OCI-M2 (cell line): ENCODE results near the gene MAP1LC3B2.

ENCODE experiments used
- DNase-seq: peaks from one replicate; lab custom pipeline; 2025; ENCODE audit not compliant: unreplicated experiment; lab: John Stamatoyannopoulos, UW

The MAP1LC3B2 gene

GRCh38 chr12:116610971-116611541 lies 51.9 kb downstream of the MAP1LC3B2 start:
- DNase-seq = no peak

DNA sequence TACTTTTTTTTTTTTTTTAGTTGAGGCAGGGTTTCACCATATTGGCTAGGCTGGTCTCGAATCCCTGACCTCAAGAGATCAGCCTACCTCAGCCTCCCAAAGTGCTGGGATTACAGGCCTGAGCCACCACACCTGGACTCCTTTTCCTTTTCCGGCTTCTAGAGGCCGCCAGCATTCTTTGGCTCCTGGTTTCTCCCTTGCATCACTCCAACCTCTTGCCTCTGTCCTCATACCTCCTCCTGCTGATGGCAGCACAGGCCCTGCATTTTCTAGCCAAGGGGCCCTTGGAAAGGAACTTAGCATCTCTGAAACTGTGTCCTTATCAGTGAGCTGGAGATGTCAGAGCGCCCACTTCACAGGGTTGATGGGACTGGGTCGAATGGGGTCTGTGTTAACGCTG lies 53.3 kb downstream of the MAP1LC3B2 start:
- no peak for DNase-seq

DNA sequence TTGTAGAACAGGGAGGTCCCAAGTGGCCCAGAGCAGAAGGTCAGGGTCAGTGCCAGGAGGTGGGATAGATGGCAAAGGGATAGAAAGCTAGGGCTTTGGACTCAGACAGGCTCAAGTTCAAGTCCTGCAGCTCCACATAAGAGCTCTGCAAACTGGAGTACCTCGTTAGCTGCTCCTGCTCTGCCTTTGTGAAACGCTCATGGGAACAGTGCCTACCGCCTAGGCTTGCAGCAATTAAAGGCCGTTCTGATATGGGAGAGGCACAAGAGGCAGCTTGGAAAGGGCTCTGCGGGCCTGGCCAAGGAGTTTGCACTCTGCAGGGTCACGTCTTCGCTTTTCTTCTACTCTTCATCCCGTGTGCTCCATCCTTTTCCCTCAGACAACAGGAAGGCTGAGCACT lies 54.1 kb downstream of the MAP1LC3B2 start:
- DNase-seq = no peak

- DNase-seq = no peak
Observed at GRCh38 chr12:116614194-116614915, 55.2 kb downstream of the MAP1LC3B2 start.

DNA sequence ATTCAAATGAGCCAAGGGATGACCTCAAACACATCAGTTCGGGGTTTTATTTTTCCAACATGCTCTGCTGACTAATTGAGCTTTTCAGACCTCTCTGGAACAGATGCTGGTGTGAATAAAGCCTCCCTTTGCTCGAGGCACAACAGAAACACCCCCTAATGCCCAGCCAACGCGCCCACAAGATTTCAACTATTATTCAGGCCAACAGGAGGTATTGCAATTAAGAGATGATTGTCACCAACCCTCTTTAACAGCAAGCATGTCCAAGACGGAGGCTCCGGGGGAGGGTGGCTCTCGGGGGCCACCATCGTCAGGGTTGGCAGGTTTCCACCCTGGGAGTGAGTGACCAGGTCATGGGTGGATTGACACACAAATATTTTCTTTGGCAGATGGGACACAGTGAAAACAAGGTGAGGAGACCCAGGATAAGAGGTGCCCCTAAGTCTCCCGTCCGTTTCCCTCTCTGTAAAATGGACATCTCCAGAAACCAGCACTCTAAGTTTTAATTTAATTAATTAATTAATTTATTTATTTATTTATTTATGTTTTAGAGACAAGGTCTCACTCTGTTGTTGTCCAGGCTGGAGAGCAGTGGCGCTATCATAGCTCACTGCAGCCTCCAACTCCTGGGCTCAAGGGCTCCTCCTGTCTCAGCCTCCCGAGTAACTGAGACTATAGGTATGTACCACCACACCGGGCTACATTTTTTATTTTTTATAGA lies 56.1 kb downstream of the MAP1LC3B2 start:
- DNase-seq = no peak

- no peak for DNase-seq
Observed at GRCh38 chr12:116616536-116617248, 57.5 kb downstream of the MAP1LC3B2 start.

- no peak for DNase-seq
Observed at GRCh38 chr12:116619246-116619645, 60.1 kb downstream of the MAP1LC3B2 start.

DNA sequence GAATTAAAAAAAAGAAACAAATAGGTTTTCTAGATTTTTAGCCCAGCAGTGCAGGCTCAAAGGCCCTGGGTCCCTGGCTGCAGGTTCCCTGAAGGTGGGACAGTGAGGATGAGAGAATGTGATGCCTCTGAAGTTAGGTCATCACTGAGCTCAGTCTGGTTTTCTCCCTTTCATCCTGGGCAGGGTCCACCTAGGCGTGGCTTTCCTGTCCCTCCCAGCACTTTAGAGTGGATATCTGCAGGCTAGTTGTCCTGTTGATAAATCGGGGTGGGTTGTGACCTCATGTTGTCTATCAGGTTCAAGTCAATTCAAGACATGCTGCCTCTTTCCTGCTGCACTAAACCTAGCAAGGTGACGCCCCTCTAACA lies 60.9 kb downstream of the MAP1LC3B2 start:
- DNase-seq = no peak

GRCh38 chr12:116620492-116621191 lies 61.5 kb downstream of the MAP1LC3B2 start:
- no peak for DNase-seq

DNA sequence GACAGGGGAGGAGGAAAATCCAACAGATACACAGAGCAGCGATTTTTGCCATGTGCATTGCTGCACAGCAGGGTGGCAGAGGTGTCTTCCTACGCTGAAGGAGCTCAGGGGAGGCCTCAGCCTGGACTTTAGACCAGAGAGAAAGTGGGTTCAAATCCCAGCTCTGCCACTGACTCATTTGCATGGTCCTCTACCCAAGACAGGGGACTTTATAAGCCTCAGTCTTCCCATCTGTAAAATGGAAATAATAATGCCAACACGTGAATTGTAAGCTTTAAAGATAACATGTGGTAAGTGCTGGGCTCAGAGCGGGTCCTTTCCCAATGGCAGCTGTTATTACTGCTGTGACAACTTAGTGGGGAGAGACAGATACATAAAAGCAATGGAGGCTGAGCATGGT lies 62.0 kb downstream of the MAP1LC3B2 start:
- no peak for DNase-seq

DNA sequence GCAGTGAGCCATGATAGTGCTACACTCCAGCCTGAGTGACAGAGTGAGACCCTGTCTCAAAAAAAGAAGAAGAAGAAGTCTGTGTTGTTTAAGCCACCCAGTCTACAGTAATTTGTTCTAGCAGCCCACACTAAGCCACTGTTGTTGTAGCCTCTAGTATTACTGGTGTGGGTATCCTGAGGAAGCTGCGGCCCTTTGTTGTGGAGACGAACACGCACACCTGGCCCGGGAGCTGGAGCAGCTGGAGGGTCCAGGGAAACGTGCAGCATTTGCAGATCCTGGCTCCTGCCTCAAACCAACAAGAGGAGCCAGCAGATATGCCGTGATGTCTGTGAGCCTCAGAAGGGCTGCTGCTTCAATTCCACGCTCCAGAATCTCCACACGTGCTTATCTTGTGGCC lies 65.3 kb downstream of the MAP1LC3B2 start:
- DNase-seq = no peak

DNA sequence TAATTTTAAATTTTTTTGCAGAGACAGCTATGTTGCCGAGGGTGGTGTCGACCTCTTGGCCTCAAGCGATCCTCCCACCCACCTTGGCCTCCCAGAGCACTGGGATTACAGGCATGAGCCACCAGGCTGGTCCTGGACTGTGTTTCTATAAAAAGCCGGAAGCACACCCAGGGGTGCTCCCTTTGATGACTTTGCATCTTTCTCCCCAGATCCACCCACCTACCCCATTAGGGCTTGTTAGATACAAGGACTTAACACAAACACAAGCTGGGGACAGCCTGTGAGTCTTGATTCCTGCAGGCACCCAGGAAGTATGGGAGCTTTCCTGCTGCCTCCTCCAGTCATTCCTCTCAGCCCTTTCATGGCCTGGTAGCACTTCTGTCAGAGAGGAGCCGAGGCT lies 67.0 kb downstream of the MAP1LC3B2 start:
- DNase-seq = no peak
